Heart left ventricle (tissue), 16 donors: ENCODE measurements around the gene BRAP. TPM values are rescaled to one million over a fixed set of nuclear protein-coding genes. Genes with fewer than 3 reads are reported as not detected.
"Not testable (repeated sequence)": the region's sequence is repeated elsewhere in the genome, so short reads cannot be mapped to it uniquely, and the experiment has no call there.

Source experiments
- ATAC-seq, 4 donors: fragments of 200-7000 bp; cut with Tn5 transposase; one replicate each; pipeline ENCODE4 v1.9.1; 2020 to 2022; ENCODE audit warnings: moderate library complexity in 4 of 4, mild to moderate bottlenecking in 3 of 4, moderate number of reproducible peaks in 1 of 4
- DNase-seq, 5 donors: peaks; one replicate each; pipeline ENCODE4 v3.0.0-alpha.2; 2020
- H3K27ac ChIP-seq, 12 donors: fragments of 200-600 bp; sonication (generic) in 4 of 12; one replicate each; pipeline versions ENCODE4 v1.5.0 to v1.8.0; 2016 to 2022; ENCODE audit warnings: mild to moderate bottlenecking in 2 of 12
- H3K27me3 ChIP-seq, 9 donors: fragments of 200-600 bp; sonication (generic) in 2 of 9; one replicate each; pipeline versions ENCODE4 v1.5.1 to v1.8.0; 2016 to 2022; ENCODE audit warnings: mild to moderate bottlenecking in 3 of 9
- H3K36me3 ChIP-seq, 9 donors: fragments of 200-600 bp; sonication (generic) in 2 of 9; one replicate each; pipeline versions ENCODE4 v1.5.0 to v1.8.0; 2018 to 2022; ENCODE audit warnings: mild to moderate bottlenecking in 2 of 9
- H3K4me1 ChIP-seq, 12 donors: fragments of 200-600 bp; sonication (generic) in 4 of 12; one replicate each; pipeline versions ENCODE4 v1.5.0 to v1.8.0; 2016 to 2022; ENCODE audit warnings: mild to moderate bottlenecking in 3 of 12
- H3K4me3 ChIP-seq, 12 donors: fragments of 200-600 bp; sonication (generic) in 4 of 12; one replicate each; pipeline versions ENCODE4 v1.5.0 to v1.8.0; 2017 to 2022; ENCODE audit warnings: mild to moderate bottlenecking in 9 of 12, moderate library complexity in 4 of 12
- H3K9me3 ChIP-seq, 12 donors: fragments of 200-600 bp; sonication (generic) in 4 of 12; one replicate each; pipeline versions ENCODE4 v1.5.0 to v1.8.0; 2016 to 2022; ENCODE audit warnings: mild to moderate bottlenecking in 1 of 12
- CTCF ChIP-seq, 12 donors: fragments of 200-600 bp; sonication (generic) in 4 of 12; IDR thresholded peaks; one replicate each; pipeline versions ENCODE4 v1.5.0 to v1.8.0; 2018 to 2022; ENCODE audit warnings: antibody characterized with exemption in 12 of 12, mild to moderate bottlenecking in 5 of 12
- POLR2A ChIP-seq, 2 donors: fragments of 450-650 bp; IDR thresholded peaks; one replicate each; pipeline ENCODE4 v1.6.1; 2017; ENCODE audit warnings: antibody characterized with exemption in 2 of 2, mild to moderate bottlenecking in 2 of 2, moderate library complexity in 2 of 2
- WGBS, 4 donors: extraction: QIAGEN DNeasy Blood & Tissue Kit in 2 of 4; methylation state at CpG; one replicate each; pipeline versions ENCODE4 v1.1.5 to v1.1.7; 2013 to 2018; 5-methylcytosine and 5-hydroxymethylcytosine counted together
- intact Hi-C, 10 donors: fragments of 100-400 bp; cut with DNase I; formaldehyde crosslinking; loops; one replicate each; pipeline versions ENCODE4 v1.11.1 to v1.14.2; 2022
- polyA plus RNA-seq, 2 donors: library from polyadenylated mRNA; stranded (reverse); fragments of 200-250 nt; gene quantifications; one replicate each; pipeline ENCODE4 v1.2.3, GENCODE V29; 2013
- total RNA-seq, 9 donors: library from RNA; depleted of rRNA in 2 of 9; stranded (reverse); fragments of >200 nt in 2 of 9; fragmentation: NEBNext Ultra II Directional in 3 of 9; extraction: Animal tissue kit (Norgen Biotek cat#: 25700) in 3 of 9; gene quantifications; one replicate each; pipeline versions ENCODE4 v1.1.0 to v1.2.4, GENCODE V29; 2016 to 2023
- donor health status: ischemic (EF 13 %, LVEDD 7.1; RV severe dilation, severe dysfunction).
- donor health status: healthy with polysubstance abuse.
- donor health status: DM: no; HTN: yes; CAD: no.
- donor health status: DM: no; HTN: no; CAD: no.
- donor health status: ischemic (EF 25% LVEDD 6.9; RV normal size, moderate dysfunction).
- donor health status: ischemic (EF 25% LVEDD 5.7; RV mildly dilated, moderate dysfunction).
- donor health status: healthy.
- donor health status: DM: yes; HTN: yes; CAD: no.
- donor health status: ischemic (EF 35%, LVEDD 5.7; RV mildly dilated, moderate dysfunction).
- donor health status: nonischemic (EF 11% LVEDD 7.7; RV severe dilation, severe dysfunction).
- donor health status: DM: yes; HTN: yes; CAD: no.
- donor health status: PGD.
- donor health status: ischemic (EF 29% LVEDD 5.4; RV normal size, mild dysfunction).
- donor health status: nonischemic (EF 23%, LVEDD 6.1; RV moderate dilation, normal function).

Gene BRAP
- total and polyA plus RNA-seq, 11 donors, result 6.7 to 19.7 (median 13.1) TPM

- intact Hi-C loops, result no loop called here
Observed at GRCh38 chr12:111602348-111602747, 83.4 kb downstream of the BRAP start.

GRCh38 chr12:111600986-111601385, 84.8 kb downstream of the BRAP start:
- H3K36me3 ChIP-seq, intact Hi-C loops, H3K27me3 ChIP-seq, H3K9me3 ChIP-seq, ATAC-seq, H3K4me3 ChIP-seq, DNase-seq, H3K27ac ChIP-seq: not testable (repeated sequence)
- 95 to 98% (median 97%) methylated on average over 12 of the region's 12 CpGs for WGBS, 4 donors
- H3K4me1 ChIP-seq, result peaks cover 0 to 29% (median 19%) of the 10 kb centered on the region in 12 donors

More at GRCh38 chr12:111602348-111602747, 83.4 kb downstream of the BRAP start:
- ATAC-seq, result no peak
- TF ChIP-seq POLR2A (IDR thresholded peaks at IDR 0.05) (no peak), CTCF (IDR thresholded peaks at IDR 0.05) (no peak)
- H3K27me3 ChIP-seq, result no peaks in the 10 kb centered on the region
- no peaks in the 10 kb centered on the region for H3K36me3 ChIP-seq
- 96 to 98% (median 98%) methylated on average over 2 of the region's 2 CpGs for WGBS, 4 donors
- no peak overlapping the region for H3K27ac ChIP-seq
- no peaks in the 10 kb centered on the region for H3K9me3 ChIP-seq
- DNase-seq, result no peak
- H3K4me3 ChIP-seq, result no peak overlapping the region
- H3K4me1 ChIP-seq, result peaks cover 0 to 16% (median 8%) of the 10 kb centered on the region in 12 donors

GRCh38 chr12:111600205-111600642, 85.5 kb downstream of the BRAP start:
- Histone ChIP-seq H3K9me3 (no peaks in the 10 kb centered on the region), H3K4me1 (peaks cover 0 to 37% (median 25%) of the 10 kb centered on the region in 12 donors), H3K36me3 (no peaks in the 10 kb centered on the region), H3K27me3 (no peaks in the 10 kb centered on the region), H3K27ac (peak overlapping the region; percentile 93 to 100 (median 98)), H3K4me3 (peak overlapping the region; percentile 72 to 98 (median 96))
- no peak for ATAC-seq
- WGBS, 4 donors, result 8 to 10% (median 9%) methylated on average over 5 of the region's 5 CpGs
- intact Hi-C loops, result no loop called here
- no peak for DNase-seq
- TF ChIP-seq CTCF (IDR thresholded peaks at IDR 0.05) (no peak), POLR2A (IDR thresholded peaks at IDR 0.05) (no peak)

- peak overlapping the region; percentile 72 to 98 (median 96) for H3K4me3 ChIP-seq
- ATAC-seq (peak; percentile 87 to 92 (median 90)), DNase-seq (peak; percentile 93 to 95 (median 94))
- peak overlapping the region; percentile 93 to 100 (median 98) for H3K27ac ChIP-seq
- WGBS, 4 donors, result 0 to 1% (median 0%) methylated on average over 19 to 56 of the region's 56 CpGs
- peaks cover 0 to 43% (median 31%) of the 10 kb centered on the region in 12 donors for H3K4me1 ChIP-seq
- intact Hi-C loops, result loop anchor here in 2 of 10 donors (5.0 kb wide), 2 partner anchors 38 to 42 kb away; no protein-coding TSS in a partner anchor
- no peaks in the 10 kb centered on the region for H3K27me3 ChIP-seq
- no peak for TF ChIP-seq CTCF (IDR thresholded peaks at IDR 0.05)
- TF ChIP-seq POLR2A (IDR thresholded peaks at IDR 0.05), result peak in 1 of 2 donors; percentile 54
- no peaks in the 10 kb centered on the region for H3K36me3 ChIP-seq
- H3K9me3 ChIP-seq, result no peaks in the 10 kb centered on the region
Observed at GRCh38 chr12:111599453-111600204, 86.1 kb downstream of the BRAP start.
